GM10248 (cell line): Measurements from ENCODE around the gene WFS1.

ENCODE experiments used
- CTCF ChIA-PET: fragments of 300-600 bp; sonication (Branson Sonifier 250); formaldehyde crosslinking; extraction: SDS; loops from one replicate; lab custom pipeline; 2021; ENCODE audit warnings: antibody characterized with exemption; lab: Yijun Ruan, JAX
- POLR2A ChIA-PET: fragments of 350-650 bp; sonication (Branson Sonifier 250); formaldehyde crosslinking; extraction: SDS; loops from one replicate; lab custom pipeline; 2020; ENCODE audit warnings: antibody characterized with exemption; lab: Yijun Ruan, JAX
- DNase-seq: peaks from one replicate; pipeline ENCODE4 v3.0.0; 2012; ENCODE audit errors: extremely low spot score
- TF ChIP-seq, protein P1 (sequence below): IDR thresholded peaks from 2 replicates; pipeline ENCODE4 v1.5.1; 2012; ENCODE audit warnings: mild to moderate bottlenecking, low read depth; ENCODE audit errors: extremely low read depth, missing control alignments, control extremely low read depth

WFS1 gene

GRCh38 chr4:6293097-6293445 is 23.4 kb downstream of the WFS1 start:
- CTCF ChIA-PET, result no interaction called here
- TF ChIP-seq, protein P1, sequence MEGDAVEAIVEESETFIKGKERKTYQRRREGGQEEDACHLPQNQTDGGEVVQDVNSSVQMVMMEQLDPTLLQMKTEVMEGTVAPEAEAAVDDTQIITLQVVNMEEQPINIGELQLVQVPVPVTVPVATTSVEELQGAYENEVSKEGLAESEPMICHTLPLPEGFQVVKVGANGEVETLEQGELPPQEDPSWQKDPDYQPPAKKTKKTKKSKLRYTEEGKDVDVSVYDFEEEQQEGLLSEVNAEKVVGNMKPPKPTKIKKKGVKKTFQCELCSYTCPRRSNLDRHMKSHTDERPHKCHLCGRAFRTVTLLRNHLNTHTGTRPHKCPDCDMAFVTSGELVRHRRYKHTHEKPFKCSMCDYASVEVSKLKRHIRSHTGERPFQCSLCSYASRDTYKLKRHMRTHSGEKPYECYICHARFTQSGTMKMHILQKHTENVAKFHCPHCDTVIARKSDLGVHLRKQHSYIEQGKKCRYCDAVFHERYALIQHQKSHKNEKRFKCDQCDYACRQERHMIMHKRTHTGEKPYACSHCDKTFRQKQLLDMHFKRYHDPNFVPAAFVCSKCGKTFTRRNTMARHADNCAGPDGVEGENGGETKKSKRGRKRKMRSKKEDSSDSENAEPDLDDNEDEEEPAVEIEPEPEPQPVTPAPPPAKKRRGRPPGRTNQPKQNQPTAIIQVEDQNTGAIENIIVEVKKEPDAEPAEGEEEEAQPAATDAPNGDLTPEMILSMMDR, result no peak
- POLR2A ChIA-PET, result no interaction called here
- DNase-seq, result no peak

GRCh38 chr4:6293661-6294060 is 24.0 kb downstream of the WFS1 start:
- TF ChIP-seq, protein P1, result no peak
- ChIA-PET POLR2A (no interaction called here), CTCF (interaction anchor here (1.5 kb wide), 1 partner anchor 43 kb away, joined by 6 read pairs; no protein-coding TSS in a partner anchor)
- no peak for DNase-seq

DNA sequence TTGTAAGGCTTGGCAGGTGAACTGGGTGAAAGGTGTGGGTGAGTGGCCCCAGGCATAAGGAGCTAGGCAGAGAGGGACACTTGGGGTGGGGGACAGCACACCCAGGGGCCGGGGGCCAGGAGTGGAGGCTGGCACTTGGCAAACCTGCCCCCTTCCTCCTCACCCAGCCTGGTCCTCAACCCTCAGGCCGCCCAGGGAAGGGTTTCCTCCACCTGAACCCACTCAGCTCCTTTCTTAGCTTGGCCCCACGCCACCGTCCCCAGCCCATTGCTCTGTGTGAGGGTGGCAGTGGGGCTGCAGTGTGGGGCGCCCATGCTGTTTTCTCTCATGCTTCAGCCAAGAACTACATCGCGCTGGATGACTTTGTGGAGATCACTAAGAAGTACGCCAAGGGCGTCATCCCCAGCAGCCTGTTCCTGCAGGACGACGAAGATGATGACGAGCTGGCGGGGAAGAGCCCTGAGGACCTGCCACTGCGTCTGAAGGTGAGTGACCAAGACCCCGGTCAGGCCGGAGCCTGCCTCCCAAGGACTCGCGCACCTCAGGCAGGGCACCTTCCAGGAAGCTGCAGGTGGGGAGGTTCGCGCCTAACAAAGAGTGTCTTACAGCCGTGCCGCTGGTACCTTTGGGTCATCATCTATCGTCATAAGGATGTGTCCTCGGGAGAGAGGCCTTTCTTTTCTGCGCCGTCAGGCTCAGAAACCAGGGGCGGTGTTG is 25.2 kb downstream of the WFS1 start:
- POLR2A ChIA-PET, result no interaction called here
- DNase-seq, result no peak
- CTCF ChIA-PET, result interaction anchor here (1.5 to 1.7 kb wide), 3 partner anchors 36 to 44 kb away, joined by 3 to 6 read pairs (median 4); no protein-coding TSS in a partner anchor
- TF ChIP-seq, protein P1, result no peak

DNA sequence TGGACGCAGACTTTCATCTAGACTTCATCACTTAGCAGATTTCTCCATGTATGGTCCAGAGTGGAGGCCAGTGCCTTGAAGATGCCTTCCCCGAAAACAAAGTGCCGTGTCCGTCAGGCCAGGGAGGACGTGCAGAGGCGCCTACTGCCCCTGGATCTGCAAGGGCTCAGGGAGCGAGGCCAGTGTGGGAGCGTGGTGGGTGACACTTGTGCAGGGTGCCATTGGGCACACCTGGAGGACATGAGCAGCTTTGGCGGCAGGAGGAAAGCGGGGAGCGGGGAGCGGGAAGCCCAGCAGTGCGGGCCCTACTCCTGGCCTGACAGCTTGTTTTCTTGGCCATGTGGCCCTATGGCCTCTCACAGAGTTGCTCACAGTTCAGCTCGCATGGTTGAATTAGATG is 25.8 kb downstream of the WFS1 start:
- ChIA-PET POLR2A (no interaction called here), CTCF (interaction anchor here (0.7 to 1.8 kb wide), 5 partner anchors 14 to 44 kb away, joined by 3 to 6 read pairs (median 3); no protein-coding TSS in a partner anchor)
- TF ChIP-seq, protein P1, result no peak
- no peak for DNase-seq

DNA sequence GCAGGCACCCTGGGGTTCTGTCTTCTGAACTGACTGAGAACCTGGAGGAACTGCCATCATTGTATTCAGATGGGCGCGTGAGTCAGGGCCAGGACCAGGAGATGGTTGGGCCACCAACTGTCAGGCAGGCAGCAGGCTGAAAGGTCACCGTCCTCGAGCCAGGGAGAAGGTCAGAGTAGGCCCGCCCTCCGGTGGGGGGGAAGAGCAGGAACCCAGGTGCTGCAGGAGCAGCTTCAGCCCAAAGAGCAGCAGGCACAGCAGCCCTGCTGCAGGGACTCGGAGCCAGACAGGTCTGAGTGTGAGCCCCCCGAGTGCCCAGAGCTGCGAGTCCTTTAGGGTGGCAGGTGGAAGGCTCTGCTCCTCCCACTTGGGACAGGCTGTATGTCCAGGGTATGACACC is 26.4 kb downstream of the WFS1 start:
- TF ChIP-seq, protein P1, result no peak
- no peak for DNase-seq
- POLR2A ChIA-PET, result no interaction called here
- CTCF ChIA-PET, result interaction anchor here (0.7 to 1.8 kb wide), 5 partner anchors 14 to 45 kb away, joined by 3 to 6 read pairs (median 3); no protein-coding TSS in a partner anchor

GRCh38 chr4:6297266-6297815 is 27.7 kb downstream of the WFS1 start:
- CTCF ChIA-PET, result interaction anchor here (1.2 to 1.8 kb wide), 4 partner anchors 12 to 33 kb away, joined by 3 to 6 read pairs (median 4); no protein-coding TSS in a partner anchor
- TF ChIP-seq, protein P1, result no peak
- no peak for DNase-seq
- POLR2A ChIA-PET, result no interaction called here
